Endothelial cell of umbilical vein (primary cell): Measurements from ENCODE around the gene PIP4K2B. TPM values are rescaled to one million over a fixed set of nuclear protein-coding genes. Genes with fewer than 3 reads are reported as not detected.

Experiments
- BruUV-seq: library from RNA; stranded (reverse); fragments of 400-500 nt; replicated peaks from 2 replicates; lab custom pipeline; 2021; lab: Mats Ljungman, UMichigan
- CTCF ChIA-PET: fragments of 300-600, 350-600 bp; sonication (Branson Sonifier 250); formaldehyde crosslinking; loops from one replicate; lab custom pipeline; 2021; ENCODE audit warnings: antibody characterized with exemption, inconsistent platforms; lab: Charles Lee
- POLR2A ChIA-PET: fragments of 300-600, 350-600 bp; sonication (Branson Sonifier 250); formaldehyde crosslinking; loops from one replicate; lab custom pipeline; 2021; ENCODE audit warnings: antibody characterized with exemption, inconsistent platforms; lab: Charles Lee
- DNase-seq: peaks from one replicate; pipeline ENCODE4 v3.0.0-alpha.2; 2011; ENCODE audit warnings: low read depth, low spot score
- FAIRE-seq: peaks from 2 replicates; lab custom pipeline; 2011; peaks lifted over from hg19 to GRCh38; lab: Jason Lieb, UNC
- H2AFZ ChIP-seq: 2 replicates; pipeline ENCODE4 v1.6.0; 2012; ENCODE audit warnings: low read depth, low read length, control low read depth, inconsistent platforms
- H3K27ac ChIP-seq: 2 replicates; pipeline ENCODE4 v1.5.1; 2011; ENCODE audit warnings: low read depth, mild to moderate bottlenecking, control low read depth, low read length, moderate library complexity; ENCODE audit not compliant: insufficient read depth
- H3K27me3 ChIP-seq, 2 experiments: 2 replicates each; pipeline versions ENCODE4 v1.6.0 to v1.6.1; 2011; ENCODE audit warnings: low read length in 2 of 2, mixed read lengths in 1 of 2; ENCODE audit not compliant: control insufficient read depth in 2 of 2, insufficient read depth in 2 of 2
- H3K36me3 ChIP-seq, 2 experiments: 2 replicates in 1 of 2; 3 replicates in 1 of 2; pipeline ENCODE4 v1.5.1; 2011; ENCODE audit warnings: low read length in 2 of 2, mild to moderate bottlenecking in 1 of 2, moderate library complexity in 1 of 2; ENCODE audit not compliant: control insufficient read depth in 2 of 2, insufficient read depth in 2 of 2; ENCODE audit errors: extremely low read depth in 1 of 2
- H3K4me1 ChIP-seq: 3 replicates; pipeline ENCODE4 v1.5.1; 2011; ENCODE audit warnings: mild to moderate bottlenecking, low read length; ENCODE audit not compliant: control insufficient read depth, insufficient read depth; ENCODE audit errors: extremely low read depth
- H3K4me2 ChIP-seq: 2 replicates; pipeline ENCODE4 v1.6.1; 2011; ENCODE audit warnings: low read length, control low read depth, mixed read lengths; ENCODE audit not compliant: insufficient read depth
- H3K4me3 ChIP-seq, 3 experiments: fragments of 200-600 bp in 1 of 3; sonication (generic), shearing (Covaris generic) in 1 of 3; replicated peaks in 1 of 3; 2 replicates each; pipeline ENCODE4 v1.5.1; 2011 to 2016; ENCODE audit warnings: control low read depth in 3 of 3, low read length in 3 of 3, mild to moderate bottlenecking in 2 of 3, inconsistent platforms in 1 of 3, low read depth in 1 of 3, moderate library complexity in 1 of 3; ENCODE audit not compliant: insufficient read depth in 1 of 3
- H3K79me2 ChIP-seq: 2 replicates; pipeline ENCODE4 v1.6.0; 2012; ENCODE audit warnings: low read length, inconsistent platforms; ENCODE audit not compliant: control insufficient read depth, insufficient read depth
- H3K9ac ChIP-seq: replicated peaks from 2 replicates; pipeline ENCODE3; 2011; ENCODE audit warnings: low read length, control low read depth; ENCODE audit not compliant: insufficient read depth; ENCODE audit errors: extremely low read depth
- H3K9me1 ChIP-seq: replicated peaks from 3 replicates; pipeline ENCODE4 v1.6.0; 2011; ENCODE audit warnings: mild to moderate bottlenecking, low read length; ENCODE audit not compliant: control insufficient read depth, insufficient read depth; ENCODE audit errors: extremely low read depth
- H3K9me3 ChIP-seq: replicated peaks from 2 replicates; pipeline ENCODE4 v1.5.1; 2012; ENCODE audit warnings: low read length, inconsistent platforms; ENCODE audit not compliant: control insufficient read depth, insufficient read depth
- H4K20me1 ChIP-seq: replicated peaks from 2 replicates; pipeline ENCODE3; 2011; ENCODE audit warnings: mild to moderate bottlenecking, low read length; ENCODE audit not compliant: control insufficient read depth, insufficient read depth; ENCODE audit errors: extremely low read depth
- CTCF ChIP-seq, 2 donors: IDR thresholded peaks; 1 replicate in 1 of 2; 2 replicates in 1 of 2; pipeline ENCODE4 v1.5.1; 2011; ENCODE audit warnings: low read length in 2 of 2, mild to moderate bottlenecking in 2 of 2, moderate library complexity in 2 of 2, control low read depth in 1 of 2, inconsistent platforms in 1 of 2, low read depth in 1 of 2; ENCODE audit not compliant: insufficient read depth in 1 of 2; ENCODE audit errors: extremely low read depth in 1 of 2
- EZH2 ChIP-seq: IDR thresholded peaks from 2 replicates; pipeline ENCODE4 v1.6.1; 2012; ENCODE audit warnings: borderline replicate concordance, low read depth, mild to moderate bottlenecking, moderate library complexity, low read length, inconsistent platforms; ENCODE audit not compliant: severe bottlenecking
- FOS ChIP-seq: IDR thresholded peaks from 2 replicates; pipeline ENCODE4 v1.6.1; 2011; ENCODE audit warnings: mild to moderate bottlenecking, low read length, moderate library complexity, borderline replicate concordance; ENCODE audit not compliant: insufficient read depth
- GATA2 ChIP-seq: IDR thresholded peaks from 2 replicates; pipeline ENCODE4 v1.7.0; 2011; ENCODE audit warnings: low read depth, mild to moderate bottlenecking, moderate library complexity, mixed read lengths, low read length; ENCODE audit not compliant: insufficient read length, insufficient read depth
- JUN ChIP-seq: IDR thresholded peaks from 2 replicates; pipeline ENCODE4 v1.6.1; 2011; ENCODE audit warnings: borderline replicate concordance, low read depth; ENCODE audit not compliant: insufficient read length, insufficient read depth
- MAX ChIP-seq: IDR thresholded peaks from 2 replicates; pipeline ENCODE4 v1.6.1; 2011; ENCODE audit not compliant: insufficient read depth, insufficient read length
- MYC ChIP-seq: IDR thresholded peaks from one replicate; pipeline ENCODE4 v1.6.1; 2011; ENCODE audit warnings: mild to moderate bottlenecking, low read depth, low read length
- POLR2A ChIP-seq: IDR thresholded peaks from 2 replicates; pipeline ENCODE4 v1.6.1; 2012; ENCODE audit warnings: low read depth, mild to moderate bottlenecking, control low read depth, low read length
- POLR2AphosphoS5 ChIP-seq: IDR thresholded peaks from 2 replicates; pipeline ENCODE4 v1.6.1; 2012; ENCODE audit warnings: low read depth, mild to moderate bottlenecking, control low read depth, low read length, moderate library complexity; ENCODE audit not compliant: insufficient read depth
- dilution Hi-C: fragments of 300-500 bp; cut with MboI; formaldehyde crosslinking; loops from one replicate; pipeline ENCODE4 v1.15.0; 2019; ENCODE audit warnings: low sequenced_read_pairs; ENCODE audit not compliant: extremely low pct_ligation_motif_present
- intact Hi-C: fragments of 100-400 bp; cut with micrococcal nuclease; formaldehyde crosslinking; loops from one replicate; pipeline ENCODE4 v1.10.0; 2022
- polyA plus RNA-seq, 4 experiments: library from polyadenylated mRNA; depleted of rRNA in 3 of 4; stranded (reverse) in 3 of 4; unstranded in 1 of 4; fragments of >200 nt; gene quantifications; 2 replicates each; pipeline versions ENCODE4 v1.2.1 to v1.2.3, GENCODE V29; 2011 to 2012; ENCODE audit warnings: missing spikeins in 1 of 4
- total RNA-seq: library from RNA; stranded (reverse); gene quantifications from 2 replicates; pipeline ENCODE4 v1.2.3, GENCODE V29; 2021

PIP4K2B gene
- total and polyA plus RNA-seq, 2 donors (not counting 3 experiments of a cell fraction or from before 2014, with no cell fraction given): 23.1 to 48.8 TPM

DNA sequence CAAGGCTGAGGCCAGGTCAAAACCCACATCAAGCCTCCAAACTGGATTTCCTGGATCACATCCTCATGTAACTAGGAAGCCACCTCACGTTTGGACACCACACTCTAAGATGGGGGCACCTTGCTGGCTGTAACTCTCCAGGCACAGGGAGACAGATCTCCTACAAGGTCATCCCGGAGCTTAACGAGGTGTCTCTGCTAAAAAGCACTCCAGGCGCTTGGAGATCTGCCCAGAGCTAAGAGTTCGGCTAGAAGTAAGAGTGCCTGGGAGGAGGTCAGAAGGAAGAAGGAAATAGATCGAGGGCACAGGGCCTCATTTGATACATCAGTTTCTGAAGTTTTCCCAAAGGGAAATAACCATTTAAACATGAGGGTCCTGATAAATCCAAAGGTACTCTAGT, 30.9 kb downstream of the PIP4K2B start:
- Histone ChIP-seq H3K36me3 (peaks cover 5 to 55% of the 10 kb centered on the region in 2 experiments), H2AFZ (no peak overlapping the region), H3K4me1 (no peaks in the 10 kb centered on the region), H3K27me3 (no peaks in the 10 kb centered on the region), H3K79me2 (no peaks in the 10 kb centered on the region), H4K20me1 (no peaks in the 10 kb centered on the region), H3K9me1 (no peaks in the 10 kb centered on the region), H3K9ac (no peak overlapping the region), H3K4me3 (no peak overlapping the region), H3K4me2 (no peak overlapping the region), H3K9me3 (no peaks in the 10 kb centered on the region), H3K27ac (no peak overlapping the region)
- BruUV-seq: no TSS peak
- CTCF ChIA-PET: interaction anchor here (0.7 kb wide), 2 partner anchors 9 kb away, joined by 3 read pairs; no protein-coding TSS in a partner anchor
- POLR2A ChIA-PET: no interaction called here
- TF ChIP-seq MYC (no peak), FOS (no peak), MAX (no peak), CTCF (IDR thresholded peaks at IDR 0.05; ENCODE audit: extremely low read depth in 1 of 2, insufficient read depth in 1 of 2, low read depth in 1 of 2, low read length in 2 of 2) (no peak), POLR2A (no peak), EZH2 (no peak), POLR2AphosphoS5 (no peak), JUN (no peak), GATA2 (no peak)
- FAIRE-seq (no peak), DNase-seq (no peak)
- intact Hi-C loops: no loop called here
- dilution Hi-C loops: no loop called here
